Stimulated activated CD8-positive, alpha-beta memory T cell treated with anti-CD3 and anti-CD28 coated beads, Interleukin-12 subunit alpha, Interleukin-12 subunit beta, amount 100 ng/mL, for 1 hour (primary cell): ENCODE results near the gene PGM2.
"Not testable (repeated sequence)": the region's sequence is repeated elsewhere in the genome, so short reads cannot be mapped to it uniquely, and the experiment has no call there.

Experiments used
- DNase-seq: peaks from one replicate; pipeline ENCODE4 v3.0.0-alpha.2; 2020; ENCODE audit warnings: low read depth

Gene PGM2

GRCh38 chr4:37826295-37827029, at the start of gene PGM2:
PGM2 (plus strand) TSS chr4:37826686; CDS start chr4:37826733, 47 bp downstream.
- peak; percentile 76 for DNase-seq

- no peak for DNase-seq
These were observed 46.6 kb upstream of the PGM2 start for GRCh38 chr4:37779896-37780295.

GRCh38 chr4:37780444-37781130, 45.9 kb upstream of the PGM2 start:
- peak; percentile 14 for DNase-seq

GRCh38 chr4:37781131-37781455, 45.4 kb upstream of the PGM2 start:
- no peak for DNase-seq

- not testable (repeated sequence) for DNase-seq
These were observed 40.2 kb upstream of the PGM2 start for GRCh38 chr4:37786267-37786666.

DNA sequence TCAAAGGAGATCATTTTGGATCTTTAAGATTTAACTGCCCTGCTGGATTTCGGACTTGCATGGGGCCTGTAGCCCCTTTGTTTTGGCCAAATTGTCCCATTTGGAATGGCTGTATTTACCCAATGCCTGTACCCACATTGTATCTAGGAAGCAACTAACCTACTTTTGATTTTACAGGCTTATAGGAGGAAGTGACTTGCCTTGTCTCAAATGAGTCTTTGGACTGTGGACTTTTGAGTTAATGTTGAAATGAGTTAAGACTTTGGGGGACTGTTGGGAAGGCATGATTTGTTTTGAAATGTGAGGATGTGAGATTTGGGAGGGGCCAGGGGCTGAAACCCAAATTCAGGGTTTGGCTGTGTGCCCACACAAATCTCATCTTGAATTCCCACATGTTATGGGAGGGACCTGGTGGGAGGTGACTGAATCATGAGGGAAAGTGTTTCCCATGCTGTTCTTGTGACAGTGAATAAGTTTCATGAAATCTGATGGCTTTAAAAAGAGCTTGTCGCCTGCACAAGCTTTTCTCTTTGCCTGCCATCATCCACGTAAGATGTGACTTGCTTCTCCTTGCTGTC, 38.5 kb upstream of the PGM2 start:
- not testable (repeated sequence) for DNase-seq

DNA sequence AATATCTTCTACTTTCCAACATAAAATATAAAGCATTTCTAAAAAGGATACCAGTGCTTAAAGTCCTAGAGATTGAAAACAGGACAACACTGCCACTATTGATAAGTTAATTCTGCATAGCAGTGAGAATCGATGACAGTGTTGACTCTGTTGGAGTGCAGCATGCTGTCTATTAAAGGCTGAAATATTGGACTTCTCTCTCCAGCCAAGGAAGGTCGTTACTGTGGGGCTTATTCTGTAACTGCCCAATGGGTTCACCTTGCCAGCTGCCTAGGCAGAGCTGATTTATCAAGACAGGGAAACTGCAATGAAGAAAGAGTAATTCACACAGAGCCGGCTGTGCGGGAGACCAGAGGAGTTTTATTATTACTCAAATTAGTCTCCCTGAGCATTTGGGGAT, 37.7 kb upstream of the PGM2 start:
- DNase-seq = no peak

DNA sequence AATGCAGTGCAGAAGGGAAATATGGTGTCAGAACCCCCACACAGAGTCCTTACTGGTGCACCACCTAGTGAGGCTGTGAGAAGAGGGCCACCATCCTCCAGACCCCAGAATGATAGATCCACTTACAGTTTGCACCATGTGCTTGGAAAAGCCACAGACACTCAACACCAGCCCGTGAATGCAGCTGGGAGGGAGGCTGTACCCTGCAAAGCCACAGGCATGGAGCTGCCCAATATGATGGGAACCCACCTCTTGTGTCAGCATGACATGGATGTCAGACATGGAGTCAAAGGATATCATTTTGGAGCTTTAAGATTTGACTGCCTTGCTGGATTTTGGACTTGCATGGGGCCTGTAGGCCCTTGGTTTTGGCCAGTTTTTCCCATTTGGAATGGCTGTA, 34.2 kb upstream of the PGM2 start:
- no peak for DNase-seq

- DNase-seq = no peak
These were observed 32.9 kb upstream of the PGM2 start for GRCh38 chr4:37793562-37793961.

GRCh38 chr4:37794056-37794455, 32.4 kb upstream of the PGM2 start:
- no peak for DNase-seq

- no peak for DNase-seq
These were observed 30.8 kb upstream of the PGM2 start for GRCh38 chr4:37795581-37796195.

- no peak for DNase-seq
These were observed 29.1 kb upstream of the PGM2 start for GRCh38 chr4:37797374-37797773.

DNA sequence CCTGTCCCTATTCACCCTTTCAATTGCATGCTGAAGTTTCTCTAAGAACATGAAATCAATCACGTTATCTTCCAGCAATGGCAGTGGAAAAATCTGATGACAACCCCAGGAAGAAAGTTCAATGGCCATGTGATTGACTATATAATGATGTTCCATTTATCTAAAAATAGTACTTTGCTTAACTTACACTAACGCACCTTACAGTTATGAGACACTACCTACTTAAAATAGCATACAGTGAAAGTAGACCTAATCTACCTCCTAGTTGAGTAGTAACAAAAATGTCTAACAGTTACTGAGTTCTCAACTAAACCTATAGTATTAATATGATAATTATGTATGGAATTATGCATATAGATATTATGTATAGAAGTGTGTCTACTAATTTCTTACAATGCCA, 28.6 kb upstream of the PGM2 start:
- DNase-seq = no peak

GRCh38 chr4:37798616-37799015, 27.9 kb upstream of the PGM2 start:
- DNase-seq = no peak

GRCh38 chr4:37799941-37800554, 26.4 kb upstream of the PGM2 start:
- DNase-seq = no peak

GRCh38 chr4:37802068-37802666, 24.3 kb upstream of the PGM2 start:
- DNase-seq = no peak

GRCh38 chr4:37803348-37803973, 23.0 kb upstream of the PGM2 start:
- DNase-seq = no peak

- DNase-seq = no peak
These were observed 21.4 kb upstream of the PGM2 start for GRCh38 chr4:37805091-37805490.

DNA sequence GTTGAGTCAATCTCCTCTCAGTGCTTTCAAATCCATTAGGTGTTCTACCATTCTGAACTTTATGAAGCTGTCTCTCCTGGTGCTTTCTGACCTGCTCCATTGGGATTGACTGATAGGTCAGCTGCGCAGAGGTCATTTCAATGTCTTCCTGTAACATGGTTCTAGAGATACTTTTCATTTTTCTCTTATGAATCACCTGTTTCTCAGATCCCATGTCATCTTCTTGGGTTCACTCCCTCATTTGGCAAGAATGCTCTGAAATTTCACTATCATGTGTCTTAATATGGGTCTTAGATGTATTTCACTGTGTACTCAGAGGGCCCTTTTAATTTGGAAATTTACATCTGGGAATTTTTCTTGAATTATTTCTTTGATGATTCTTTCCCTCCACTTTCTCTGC, 13.8 kb upstream of the PGM2 start:
- DNase-seq = no peak

GRCh38 chr4:37815591-37815990, 10.9 kb upstream of the PGM2 start:
- no peak for DNase-seq

GRCh38 chr4:37816006-37816405, 10.5 kb upstream of the PGM2 start:
- DNase-seq = no peak

- DNase-seq = no peak
These were observed 9.8 kb upstream of the PGM2 start for GRCh38 chr4:37816719-37817118.
